Natural killer cell treated with Interleukin-12 subunit alpha and Interleukin-12 subunit beta and Interleukin-15 and Interleukin-18, amount 100 ng/mL, for 72 hours (primary cell): ENCODE data around the gene AEBP1. TPM values are rescaled to one million over a fixed set of nuclear protein-coding genes. Genes with fewer than 3 reads are reported as not detected.

Source experiments
- ATAC-seq, 2 donors: fragments of 150-1000 bp; cut with Tn5 transposase in 1 of 2; sonication (Bioruptor Pico), chemical (Tn5 transposase) in 1 of 2; 2 replicates each; pipeline ENCODE4 v1.10.0; 2021
- DNase-seq: peaks from one replicate; pipeline ENCODE4 v3.0.0; 2022; ENCODE audit warnings: low spot score
- H3K27ac Mint-ChIP-seq, 2 donors: 1 replicate in 1 of 2; 2 replicates in 1 of 2; pipeline ENCODE4 v1.8.0; 2022; ENCODE audit warnings: mixed read lengths in 2 of 2, mild to moderate bottlenecking in 1 of 2, moderate library complexity in 1 of 2
- H3K27me3 Mint-ChIP-seq, 2 donors: 1 replicate in 1 of 2; 2 replicates in 1 of 2; pipeline ENCODE4 v1.8.0; 2022; ENCODE audit warnings: mixed read lengths in 2 of 2
- H3K36me3 Mint-ChIP-seq: one replicate; pipeline ENCODE4 v1.8.0; 2022; ENCODE audit warnings: mixed read lengths
- H3K4me1 Mint-ChIP-seq, 2 donors: 1 replicate in 1 of 2; 2 replicates in 1 of 2; pipeline ENCODE4 v1.8.0; 2022; ENCODE audit warnings: low read depth in 2 of 2, mixed read lengths in 2 of 2, mild to moderate bottlenecking in 1 of 2
- H3K4me3 Mint-ChIP-seq: one replicate; pipeline ENCODE4 v1.8.0; 2022; ENCODE audit warnings: mixed read lengths
- H3K9me3 Mint-ChIP-seq: 2 replicates; pipeline ENCODE4 v1.8.0; 2022; ENCODE audit warnings: mixed read lengths
- total RNA-seq, 2 donors: library from RNA; stranded (reverse); gene quantifications; one replicate each; pipeline ENCODE4 v1.2.3, GENCODE V29; 2022

The AEBP1 gene
- total RNA-seq: 1 to 10 TPM; 1.0 to 2.4 TPM

- Mint-ChIP-seq H3K4me3 (peak within 1 kb of the TSS; percentile 76), H3K27ac (peak within 1 kb of the TSS in 1 of 2 donors; percentile 47), H3K4me1 (peaks cover 10 to 16% of the 10 kb centered on the region in 2 donors), H3K27me3 (peaks cover 11 to 20% of the 10 kb centered on the region in 2 donors), H3K9me3 (no peaks in the 10 kb centered on the region), H3K36me3 (no peaks in the 10 kb centered on the region)
- ATAC-seq (peak; percentile 54 to 66), DNase-seq (no peak)
These were observed at the start of gene AEBP1 for GRCh38 chr7:44103923-44104859. TSS of gene AEBP1 (plus strand) at chr7:44104345. CDS start at chr7:44104666, 321 bp downstream.

- peak; percentile 23 for DNase-seq
- Mint-ChIP-seq H3K27ac (no peak overlapping the region), H3K9me3 (no peaks in the 10 kb centered on the region), H3K4me1 (peaks cover 9 to 18% of the 10 kb centered on the region in 2 donors), H3K27me3 (no peaks in the 10 kb centered on the region), H3K36me3 (peaks cover 12% of the 10 kb centered on the region), H3K4me3 (no peak overlapping the region)
- no peak for ATAC-seq
These were observed 47.5 kb upstream of the AEBP1 start for GRCh38 chr7:44056681-44057080.

- no peaks in the 10 kb centered on the region for H3K9me3 Mint-ChIP-seq
- ATAC-seq (no peak), DNase-seq (peak; percentile 35)
- peaks cover 9 to 18% of the 10 kb centered on the region in 2 donors for H3K4me1 Mint-ChIP-seq
- H3K4me3 Mint-ChIP-seq: no peak overlapping the region
- H3K27ac Mint-ChIP-seq: no peak overlapping the region
- no peaks in the 10 kb centered on the region for H3K27me3 Mint-ChIP-seq
- peaks cover 12% of the 10 kb centered on the region for H3K36me3 Mint-ChIP-seq
These were observed 46.8 kb upstream of the AEBP1 start for GRCh38 chr7:44057181-44057848.

GRCh38 chr7:44057849-44058758, 46.0 kb upstream of the AEBP1 start:
- Mint-ChIP-seq H3K27me3 (no peaks in the 10 kb centered on the region), H3K27ac (peak overlapping the region in 1 of 2 donors; percentile 19), H3K4me1 (peaks cover 9 to 18% of the 10 kb centered on the region in 2 donors), H3K36me3 (peaks cover 12% of the 10 kb centered on the region), H3K4me3 (no peak overlapping the region), H3K9me3 (no peaks in the 10 kb centered on the region)
- ATAC-seq: no peak
- DNase-seq: peak; percentile 46

GRCh38 chr7:44058759-44059218, 45.4 kb upstream of the AEBP1 start:
- Mint-ChIP-seq H3K4me3 (no peak overlapping the region), H3K36me3 (peaks cover 12% of the 10 kb centered on the region), H3K9me3 (no peaks in the 10 kb centered on the region), H3K27ac (peak overlapping the region in 1 of 2 donors; percentile 19), H3K4me1 (peaks cover 9 to 18% of the 10 kb centered on the region in 2 donors), H3K27me3 (no peaks in the 10 kb centered on the region)
- ATAC-seq (no peak), DNase-seq (peak; percentile 40)

- Mint-ChIP-seq H3K36me3 (peaks cover 12% of the 10 kb centered on the region), H3K27ac (no peak overlapping the region), H3K27me3 (no peaks in the 10 kb centered on the region), H3K9me3 (no peaks in the 10 kb centered on the region), H3K4me3 (no peak overlapping the region), H3K4me1 (peaks cover 9 to 18% of the 10 kb centered on the region in 2 donors)
- no peak for ATAC-seq
- peak; percentile 51 for DNase-seq
These were observed 44.7 kb upstream of the AEBP1 start for GRCh38 chr7:44059219-44060090.

- ATAC-seq (no peak), DNase-seq (peak; percentile 56)
- Mint-ChIP-seq H3K4me3 (no peak overlapping the region), H3K4me1 (peaks cover 9 to 15% of the 10 kb centered on the region in 2 donors), H3K9me3 (no peaks in the 10 kb centered on the region), H3K27me3 (no peaks in the 10 kb centered on the region), H3K36me3 (peaks cover 7% of the 10 kb centered on the region), H3K27ac (no peak overlapping the region)
These were observed 43.8 kb upstream of the AEBP1 start for GRCh38 chr7:44060091-44060947.

GRCh38 chr7:44060948-44061644, 43.0 kb upstream of the AEBP1 start:
- no peak for ATAC-seq
- H3K36me3 Mint-ChIP-seq: peaks cover 2% of the 10 kb centered on the region
- H3K9me3 Mint-ChIP-seq: no peaks in the 10 kb centered on the region
- no peak overlapping the region for H3K4me3 Mint-ChIP-seq
- no peak overlapping the region for H3K27ac Mint-ChIP-seq
- H3K4me1 Mint-ChIP-seq: peaks cover 2 to 11% of the 10 kb centered on the region in 2 donors
- DNase-seq: peak; percentile 34
- H3K27me3 Mint-ChIP-seq: no peaks in the 10 kb centered on the region

GRCh38 chr7:44061645-44062179, 42.4 kb upstream of the AEBP1 start:
- Mint-ChIP-seq H3K27ac (no peak overlapping the region), H3K9me3 (no peaks in the 10 kb centered on the region), H3K27me3 (no peaks in the 10 kb centered on the region), H3K4me3 (no peak overlapping the region), H3K4me1 (peaks cover 1 to 11% of the 10 kb centered on the region in 2 donors), H3K36me3 (no peaks in the 10 kb centered on the region)
- no peak for ATAC-seq
- DNase-seq: peak; percentile 6

GRCh38 chr7:44062180-44062902, 41.8 kb upstream of the AEBP1 start:
- Mint-ChIP-seq H3K36me3 (no peaks in the 10 kb centered on the region), H3K27me3 (no peaks in the 10 kb centered on the region), H3K9me3 (no peaks in the 10 kb centered on the region), H3K4me3 (no peak overlapping the region), H3K4me1 (peaks cover 6 to 14% of the 10 kb centered on the region in 2 donors), H3K27ac (no peak overlapping the region)
- DNase-seq (peak; percentile 58), ATAC-seq (no peak)

- Mint-ChIP-seq H3K36me3 (no peaks in the 10 kb centered on the region), H3K27ac (no peak overlapping the region), H3K9me3 (no peaks in the 10 kb centered on the region), H3K4me3 (no peak overlapping the region), H3K27me3 (no peaks in the 10 kb centered on the region), H3K4me1 (peaks cover 6 to 12% of the 10 kb centered on the region in 2 donors)
- ATAC-seq (no peak), DNase-seq (peak; percentile 44)
These were observed 41.2 kb upstream of the AEBP1 start for GRCh38 chr7:44062903-44063295.
